Activated gamma-delta T cell treated with Interleukin-2 at 50 U/mL for 16 hours (primary cell): Measurements from ENCODE around the gene TMEM145.

Source experiments
- DNase-seq: peaks from one replicate; pipeline ENCODE4 v3.0.0-alpha.2; 2020

Gene TMEM145

DNA sequence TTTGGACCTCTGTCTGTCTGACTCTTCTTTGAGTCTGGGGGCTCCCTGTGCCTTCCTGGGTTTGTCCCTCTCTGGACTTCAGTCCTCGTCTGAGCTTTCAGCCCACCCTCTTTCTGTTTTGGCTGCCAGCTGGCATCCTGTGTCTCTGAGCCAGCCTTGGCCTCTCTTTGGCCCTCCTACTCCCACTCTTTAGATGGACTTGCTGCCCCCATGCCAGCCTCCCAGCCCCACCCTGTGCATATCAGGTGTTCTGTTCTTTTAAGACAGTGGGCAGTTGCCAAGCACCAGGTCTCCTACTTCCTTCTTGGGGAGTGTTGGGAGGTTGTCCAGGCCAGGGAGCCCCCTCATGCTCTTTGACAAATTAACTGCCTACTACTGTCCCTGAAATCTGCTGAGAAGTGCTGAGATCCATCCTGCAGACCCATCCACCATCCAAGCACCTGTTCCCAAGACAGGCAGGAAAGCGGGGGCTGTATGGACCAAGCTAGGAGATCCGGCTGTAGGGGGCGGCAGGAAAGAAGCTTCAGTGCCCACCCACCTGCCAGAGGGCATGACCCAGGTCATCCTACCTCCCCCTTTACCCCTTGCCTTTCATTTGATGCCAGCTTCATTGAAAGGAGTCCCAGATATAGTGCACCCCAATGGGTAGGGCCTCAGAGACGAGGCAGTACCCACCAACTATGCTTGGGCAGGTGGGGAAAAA, 34.5 kb upstream of the TMEM145 start:
- no peak for DNase-seq

DNA sequence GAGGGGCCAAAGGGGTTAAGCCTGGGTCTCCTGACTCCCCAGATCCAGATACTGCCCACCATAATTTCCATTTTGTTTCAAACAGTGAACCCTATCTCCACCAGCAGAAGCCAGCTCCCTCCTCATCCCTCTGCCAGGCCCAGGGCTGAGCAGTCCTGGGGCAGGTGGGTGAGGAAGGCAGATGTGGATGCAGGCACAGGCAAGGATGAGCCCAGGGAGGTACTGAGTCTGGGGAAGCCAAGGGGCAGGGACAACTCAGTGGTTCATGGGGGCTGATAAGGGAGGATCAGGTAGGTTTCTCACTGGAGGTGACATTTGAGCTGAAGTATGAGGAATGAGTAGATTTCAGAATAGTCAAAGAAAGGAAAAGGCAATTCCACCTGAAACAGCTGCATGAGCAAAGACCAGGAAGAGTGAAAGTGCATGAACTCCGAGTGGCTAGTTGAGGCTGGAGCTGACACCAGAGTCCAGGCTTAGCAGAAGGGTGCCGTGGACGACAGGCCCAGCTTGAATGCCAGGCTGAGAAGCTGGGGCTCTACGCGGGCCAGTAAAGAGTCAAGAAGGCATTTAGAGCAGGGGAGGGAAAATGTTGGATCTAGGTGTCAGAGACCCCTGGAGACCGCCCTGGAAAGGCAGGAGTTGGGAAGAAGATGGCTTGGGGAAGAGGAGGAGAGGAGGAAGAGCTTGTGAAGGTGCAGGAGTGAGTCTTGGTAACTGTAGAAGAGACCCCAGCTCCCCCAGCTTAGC, 33.8 kb upstream of the TMEM145 start:
- DNase-seq = no peak

DNA sequence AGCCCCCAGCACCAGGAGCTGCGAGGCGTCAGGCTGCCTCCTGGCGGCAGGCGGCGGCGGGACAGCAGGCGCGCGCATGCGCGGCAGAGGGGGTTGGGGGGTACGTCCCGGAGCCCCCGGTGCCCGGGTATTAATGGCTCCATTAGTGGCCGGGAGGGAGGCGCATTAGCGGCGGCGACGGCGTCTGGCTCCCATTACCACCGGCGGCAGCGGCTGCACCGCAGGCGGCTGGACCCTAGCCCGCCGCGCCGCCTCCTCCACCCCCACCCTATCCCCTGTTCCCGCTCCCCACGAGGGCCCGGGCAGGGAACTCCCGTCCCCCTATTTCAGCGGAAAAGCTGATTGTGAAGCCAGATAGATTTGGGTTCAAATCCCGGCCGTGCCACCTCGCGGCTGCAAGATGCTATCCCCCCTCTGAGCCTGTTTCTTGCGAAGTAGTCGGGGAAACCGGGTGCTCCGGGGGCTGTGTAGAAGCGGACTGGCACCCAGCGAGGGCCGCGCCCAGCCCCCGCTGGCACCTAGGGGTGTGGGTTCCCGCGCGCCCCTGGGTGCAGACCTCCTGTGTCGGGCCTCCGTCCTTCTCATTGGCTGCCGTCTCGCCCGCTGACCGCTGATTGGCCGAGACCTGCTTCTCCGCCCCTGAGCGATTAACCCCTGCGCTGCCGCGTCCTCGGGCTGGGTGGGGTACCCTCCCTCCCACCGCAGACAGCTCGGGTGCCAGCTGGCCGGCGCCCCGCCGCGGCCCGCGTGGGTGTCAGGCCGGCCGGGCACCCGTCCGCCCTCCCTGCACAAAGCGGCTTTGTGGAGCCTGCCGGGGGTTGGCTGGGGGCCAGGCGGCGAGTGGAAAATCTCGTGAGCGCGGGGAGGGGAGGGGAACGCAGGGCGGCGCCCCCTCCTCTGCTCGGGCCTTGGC, 33.0 kb upstream of the TMEM145 start:
- DNase-seq = peak; percentile 79

DNA sequence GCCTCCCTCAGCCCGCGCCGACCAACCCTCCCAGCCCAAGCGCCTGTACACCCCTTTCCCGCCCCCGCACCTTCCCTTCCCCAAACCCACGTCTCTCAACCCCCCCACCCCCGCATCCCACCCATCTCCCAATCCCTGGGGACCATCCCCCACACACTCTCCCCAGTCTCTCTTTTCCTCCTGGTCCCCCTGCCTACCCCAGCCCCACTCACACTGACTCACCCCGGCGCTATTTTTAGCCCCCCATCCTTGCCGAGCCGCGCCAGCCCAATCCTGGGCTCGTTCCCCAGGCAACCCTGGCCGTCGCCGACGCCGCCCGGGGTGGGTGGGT, 32.3 kb upstream of the TMEM145 start:
- DNase-seq = no peak

DNA sequence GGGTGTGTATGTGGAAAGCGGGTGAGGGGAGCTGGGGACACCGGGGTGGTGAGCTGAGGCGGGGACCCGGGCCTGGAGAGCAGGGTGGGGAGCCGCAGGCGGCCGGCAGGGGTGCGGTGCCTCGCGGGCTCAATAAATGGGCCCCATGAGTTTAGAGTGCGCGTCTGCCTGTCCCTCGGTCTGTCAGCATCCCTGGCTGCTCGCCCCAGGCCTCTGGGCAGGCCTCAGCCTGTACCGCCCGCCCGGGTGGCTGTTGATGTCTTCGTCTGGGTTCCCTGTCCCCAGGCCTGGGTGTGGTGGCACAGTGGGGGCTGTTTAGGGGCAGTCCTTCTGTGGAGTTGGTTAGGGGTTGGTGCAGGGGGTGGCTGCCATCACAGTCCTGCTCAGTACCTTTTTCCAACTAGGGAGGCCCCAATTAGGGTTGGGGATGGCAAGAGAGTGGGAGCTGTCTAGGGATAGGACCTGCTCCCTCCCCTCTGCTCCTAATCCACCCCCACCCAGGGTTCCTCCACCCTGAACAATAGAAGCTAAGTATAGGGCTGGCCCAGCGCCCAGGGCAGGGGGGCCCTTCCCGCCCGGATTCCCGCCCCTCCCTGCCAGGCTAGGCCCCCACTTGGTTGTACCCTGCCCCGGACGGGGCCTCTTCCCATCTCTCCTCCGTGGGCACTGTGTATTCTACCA, 31.8 kb upstream of the TMEM145 start:
- no peak for DNase-seq

DNA sequence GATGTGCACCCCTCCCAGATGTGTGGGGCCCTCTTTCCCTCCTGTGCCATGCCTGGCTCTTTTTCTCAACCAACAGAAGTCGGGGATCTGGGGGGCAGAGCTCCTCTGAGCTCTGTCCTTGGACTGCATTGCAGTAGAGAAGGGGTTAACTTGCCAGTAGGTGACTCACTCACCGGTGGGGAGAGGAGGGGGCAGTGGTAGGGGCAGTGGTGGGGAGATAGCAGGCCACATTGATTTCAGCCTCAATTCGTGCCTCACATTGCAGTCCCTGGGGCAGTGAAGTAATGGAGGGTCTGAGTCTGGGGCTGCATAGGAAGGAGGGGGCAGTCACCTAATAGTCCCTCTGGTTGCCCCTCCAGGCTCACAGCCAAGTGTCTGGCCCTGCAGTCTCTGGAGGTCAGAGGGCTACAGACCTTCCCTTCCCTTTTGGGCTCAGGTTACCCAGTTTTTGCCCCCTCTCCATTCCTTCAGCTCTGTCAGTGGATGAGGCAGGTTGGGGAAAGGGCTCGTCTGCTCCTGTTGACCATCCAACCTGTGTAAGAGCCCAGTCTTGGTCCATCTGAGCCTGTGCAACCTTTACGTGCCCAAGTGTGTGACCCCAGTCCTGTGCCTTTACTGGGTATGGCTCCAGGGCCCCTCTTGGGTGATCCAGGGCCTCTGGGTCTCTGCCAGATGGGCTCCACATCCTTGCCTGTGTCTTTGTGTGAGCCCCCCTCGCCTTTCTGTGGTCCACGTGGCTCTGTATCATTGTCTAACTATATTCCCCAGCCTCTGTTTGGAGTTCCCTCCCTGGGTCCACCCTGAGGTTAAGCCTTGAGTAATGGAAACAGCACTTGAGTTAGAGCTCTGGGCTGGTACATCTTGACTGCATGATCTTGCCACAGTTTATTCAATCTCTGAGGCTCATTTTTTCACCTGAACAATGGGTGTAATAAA, 31.0 kb upstream of the TMEM145 start:
- DNase-seq = no peak

DNA sequence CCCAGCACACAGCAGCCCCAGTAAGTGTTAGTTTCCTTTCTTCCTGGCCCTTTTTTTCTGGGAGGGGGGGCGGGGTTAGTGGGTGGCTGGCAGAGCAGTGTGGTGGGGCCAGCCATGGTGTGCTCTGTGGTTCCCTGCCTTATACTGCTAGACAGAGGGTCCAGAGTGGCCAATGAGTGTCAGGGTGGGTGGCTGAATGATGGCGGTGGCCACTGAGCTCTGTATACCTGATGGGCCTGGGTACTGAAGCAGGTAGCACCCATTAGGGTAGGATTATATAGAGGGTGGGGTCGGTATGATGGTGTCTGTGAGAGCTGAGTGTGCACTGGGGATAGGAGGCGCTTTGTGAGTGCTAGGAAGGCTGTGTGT, 30.3 kb upstream of the TMEM145 start:
- no peak for DNase-seq

DNA sequence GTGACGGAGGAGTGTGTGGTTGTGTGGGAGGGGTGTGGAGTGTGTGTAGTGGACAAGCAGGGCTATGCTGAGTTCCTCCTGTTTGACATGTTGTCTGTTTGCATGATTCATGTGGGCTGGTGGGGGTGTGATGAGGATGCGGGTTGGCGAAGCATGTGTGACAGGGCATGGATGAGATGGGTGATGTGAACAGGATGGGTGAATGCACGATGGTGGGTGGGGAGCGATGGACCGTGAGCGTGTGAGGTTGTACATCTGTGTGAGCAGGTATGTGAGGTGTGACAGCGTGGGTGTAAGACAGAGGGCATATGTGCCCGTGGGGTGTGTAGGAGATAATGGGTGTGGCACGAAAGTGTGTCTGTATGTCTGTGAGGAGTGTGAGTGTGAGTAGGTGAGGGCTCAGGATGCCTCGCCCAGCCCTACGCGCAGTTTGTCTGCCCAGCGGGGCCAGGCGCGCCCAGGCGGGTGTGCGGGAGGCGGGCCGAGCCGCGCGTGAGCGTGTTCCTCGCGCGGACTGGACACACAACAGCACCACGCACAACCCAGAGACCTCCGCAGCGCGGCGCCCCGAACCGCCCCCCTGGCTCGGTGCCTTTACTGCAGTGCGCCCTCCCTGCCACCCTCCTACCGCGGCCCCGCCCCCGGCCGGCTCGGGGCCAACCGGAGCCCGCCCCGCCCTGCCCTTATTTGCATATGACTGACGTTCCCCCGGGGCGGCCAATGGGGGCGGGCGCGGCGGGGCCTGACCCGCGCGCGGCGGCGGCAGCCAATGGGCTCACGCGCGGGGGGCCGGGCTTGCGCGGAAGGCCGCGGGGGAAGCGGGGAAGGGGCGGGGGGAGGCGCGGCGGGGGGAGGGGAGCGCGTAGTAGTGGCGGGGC, 29.7 kb upstream of the TMEM145 start:
- peak; percentile 96 for DNase-seq

DNA sequence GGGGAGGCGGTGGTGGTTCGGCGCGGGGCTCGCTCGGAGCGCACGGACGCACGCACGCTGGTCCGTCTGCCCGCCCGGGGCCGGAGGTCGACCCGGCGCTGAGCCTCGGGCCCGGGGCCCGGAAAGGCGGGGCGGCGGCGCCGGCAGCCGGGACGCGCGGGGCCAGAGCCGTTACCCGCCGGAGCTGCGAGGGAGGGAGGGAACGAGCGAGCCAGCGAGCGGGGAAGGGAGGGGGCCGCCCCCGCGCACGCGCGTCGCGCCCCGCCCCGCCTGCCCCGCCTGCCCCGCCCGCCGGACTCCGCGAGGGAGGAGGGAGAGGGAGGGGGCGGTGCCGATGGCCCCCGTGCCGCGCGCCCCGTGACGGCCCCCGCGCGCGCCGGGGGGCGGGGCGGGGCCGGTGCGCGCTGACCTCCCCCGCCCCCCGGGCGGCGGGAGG, 29.0 kb upstream of the TMEM145 start:
- DNase-seq = peak; percentile 68

DNA sequence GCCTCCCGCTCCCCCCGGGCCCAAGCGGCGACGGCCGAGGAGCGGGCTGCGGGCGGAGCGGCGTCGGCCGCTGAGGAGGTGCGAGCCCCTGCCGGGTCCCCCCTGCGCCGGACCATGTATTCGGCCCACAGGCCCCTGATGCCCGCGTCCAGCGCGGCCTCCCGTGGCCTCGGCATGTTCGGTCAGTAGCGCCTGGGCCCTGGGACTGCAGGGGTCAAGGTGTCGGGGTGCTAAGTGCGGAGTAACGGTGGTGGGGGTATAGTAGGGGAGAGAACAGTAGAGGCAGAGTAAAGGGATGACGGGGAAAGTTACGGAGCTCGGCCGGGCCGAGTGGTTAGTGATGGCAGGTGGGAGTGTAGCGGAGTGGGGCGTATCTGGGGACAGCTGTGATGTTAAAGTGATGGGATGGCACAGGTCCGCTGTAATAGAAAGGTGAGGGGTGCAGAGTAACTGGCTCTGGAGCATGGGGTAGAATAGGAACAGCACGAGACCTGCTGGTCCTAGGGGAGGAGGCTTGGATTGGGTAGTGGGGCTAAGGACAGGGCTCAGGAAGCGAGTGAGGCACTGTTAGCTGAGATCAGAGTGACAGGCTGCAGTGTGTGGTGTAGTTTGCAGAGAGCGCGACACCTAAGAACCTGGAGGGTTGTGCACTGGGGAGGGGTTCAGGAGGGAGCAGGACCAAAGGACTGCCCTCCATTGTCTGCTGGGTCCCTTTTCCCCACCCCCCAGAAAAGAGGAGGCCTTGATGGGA, 28.3 kb upstream of the TMEM145 start:
- DNase-seq = no peak

DNA sequence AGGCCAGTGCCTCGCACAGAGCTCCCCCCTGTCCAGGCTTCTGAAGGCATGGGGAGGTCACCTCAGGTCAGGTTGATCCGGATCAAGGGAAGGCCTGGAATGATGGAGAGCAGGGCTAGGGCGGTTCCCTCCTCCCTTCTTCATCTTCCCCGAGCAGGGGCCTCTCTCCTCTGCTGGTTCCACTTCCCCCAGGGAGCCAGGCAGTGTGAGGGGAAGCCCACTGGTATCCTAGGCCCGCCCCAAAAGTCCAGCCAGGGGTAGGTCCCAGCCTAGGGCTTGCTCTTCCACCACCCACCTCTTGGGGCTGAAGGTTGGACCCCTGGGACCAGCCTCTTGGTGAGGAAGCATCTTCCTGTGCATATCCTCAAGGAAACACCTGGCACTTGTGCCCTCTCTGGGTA, 27.6 kb upstream of the TMEM145 start:
- no peak for DNase-seq

DNA sequence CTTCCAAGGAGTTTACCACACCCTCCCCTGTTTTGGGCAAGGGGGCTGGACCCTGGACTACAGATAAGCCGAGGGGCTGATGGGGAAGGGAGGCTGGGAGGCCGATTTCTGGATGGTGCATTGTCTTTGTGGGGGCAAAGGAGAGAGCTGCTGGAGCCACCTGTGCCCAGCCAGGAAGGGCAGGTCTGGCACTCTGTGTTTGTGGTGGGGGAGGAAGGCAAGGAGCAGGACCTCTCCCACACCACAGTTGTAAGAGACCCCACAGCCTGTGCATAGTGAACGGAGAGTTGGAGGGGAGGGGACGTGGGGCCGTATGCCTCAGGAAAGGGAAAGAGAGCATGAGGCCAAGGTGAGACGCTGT, 27.1 kb upstream of the TMEM145 start:
- DNase-seq = no peak

DNA sequence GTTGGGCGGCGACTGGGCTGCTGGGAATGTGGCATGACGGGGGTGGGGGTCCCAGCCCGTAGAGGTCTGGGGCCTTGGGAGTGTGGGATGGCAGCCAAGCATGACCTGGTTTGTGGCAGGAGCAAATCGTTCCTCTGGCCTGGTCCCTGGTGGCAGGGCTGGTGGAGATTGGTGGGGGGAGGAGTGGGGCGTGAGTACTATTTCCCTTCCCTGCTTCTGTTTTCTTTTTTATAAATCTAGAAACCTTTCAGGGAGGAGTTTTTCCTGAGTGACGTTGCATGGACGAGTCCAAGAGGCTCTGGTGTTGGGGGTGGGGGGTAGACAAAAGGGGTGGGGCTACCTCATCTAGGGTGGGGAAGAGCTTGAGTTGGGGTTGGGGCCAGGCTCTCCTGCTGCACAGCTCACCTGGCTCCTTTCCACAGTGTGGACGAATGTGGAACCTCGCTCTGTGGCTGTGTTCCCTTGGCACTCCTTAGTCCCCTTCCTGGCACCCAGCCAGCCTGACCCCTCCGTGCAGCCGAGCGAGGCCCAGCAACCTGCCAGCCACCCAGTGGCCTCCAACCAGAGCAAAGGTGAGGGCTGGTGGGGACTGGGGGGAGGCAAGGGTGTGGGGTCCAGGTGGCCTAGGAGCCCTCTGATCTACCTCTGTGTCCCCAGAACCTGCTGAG, 26.6 kb upstream of the TMEM145 start:
- DNase-seq = no peak

DNA sequence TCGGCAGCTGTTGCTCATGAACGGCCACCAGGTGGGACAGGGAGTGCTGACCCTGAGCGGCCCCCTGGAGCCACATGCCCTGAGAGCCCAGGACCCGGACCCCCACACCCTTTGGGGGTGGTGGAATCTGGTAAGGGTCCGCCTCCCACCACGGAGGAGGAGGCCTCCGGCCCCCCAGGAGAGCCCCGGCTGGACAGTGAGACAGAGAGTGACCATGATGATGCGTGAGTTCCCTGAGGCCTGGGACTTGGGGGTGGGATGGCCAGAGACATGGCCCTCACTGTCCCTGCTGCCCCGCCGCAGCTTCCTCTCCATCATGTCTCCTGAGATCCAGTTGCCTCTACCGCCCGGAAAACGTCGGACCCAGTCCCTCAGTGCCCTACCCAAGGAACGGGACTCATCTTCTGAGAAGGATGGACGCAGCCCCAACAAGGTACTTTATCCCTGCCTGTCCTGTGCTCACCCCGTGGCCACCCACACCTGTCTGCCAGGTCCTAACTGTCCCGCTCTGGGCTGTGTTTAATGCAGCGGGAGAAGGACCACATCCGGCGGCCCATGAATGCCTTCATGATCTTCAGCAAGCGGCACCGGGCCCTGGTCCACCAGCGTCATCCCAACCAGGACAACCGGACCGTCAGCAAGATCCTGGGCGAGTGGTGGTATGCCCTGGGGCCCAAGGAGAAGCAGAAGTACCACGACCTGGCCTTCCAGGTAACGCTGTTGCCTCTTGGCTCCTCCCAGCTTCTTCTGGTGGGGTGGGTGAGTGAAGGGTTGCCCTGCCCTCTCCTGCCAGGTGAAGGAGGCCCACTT, 25.9 kb upstream of the TMEM145 start:
- no peak for DNase-seq

DNA sequence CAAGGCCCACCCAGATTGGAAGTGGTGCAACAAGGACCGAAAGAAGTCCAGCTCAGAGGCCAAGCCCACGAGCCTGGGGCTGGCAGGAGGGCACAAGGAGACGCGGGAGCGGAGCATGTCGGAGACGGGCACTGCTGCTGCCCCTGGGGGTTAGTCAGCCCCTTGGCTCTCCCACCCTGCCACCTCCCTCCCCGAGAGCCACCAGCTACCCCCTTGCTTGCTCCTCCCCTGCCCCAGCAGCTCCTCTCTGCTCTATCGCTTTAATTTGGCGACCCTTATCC, 25.3 kb upstream of the TMEM145 start:
- no peak for DNase-seq

DNA sequence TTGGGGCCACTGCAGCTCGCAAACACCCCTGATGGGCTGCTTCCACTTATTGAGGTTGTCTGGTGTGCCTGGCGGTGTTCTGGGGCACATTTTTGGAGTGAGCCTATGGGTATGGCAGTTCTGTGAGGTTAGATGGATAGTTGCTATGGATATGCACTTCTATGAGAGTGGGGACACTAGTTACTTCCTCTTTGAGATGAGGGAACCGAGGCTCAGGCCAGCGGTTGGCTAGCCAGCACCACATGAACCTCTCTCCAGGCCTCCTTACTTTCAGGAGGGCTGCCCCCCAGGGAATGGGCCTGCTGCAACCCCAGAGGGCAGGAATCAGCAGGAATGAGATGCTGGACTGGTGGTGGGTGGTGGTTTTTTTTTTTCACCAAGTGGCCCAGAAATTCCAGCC, 24.7 kb upstream of the TMEM145 start:
- DNase-seq = no peak

DNA sequence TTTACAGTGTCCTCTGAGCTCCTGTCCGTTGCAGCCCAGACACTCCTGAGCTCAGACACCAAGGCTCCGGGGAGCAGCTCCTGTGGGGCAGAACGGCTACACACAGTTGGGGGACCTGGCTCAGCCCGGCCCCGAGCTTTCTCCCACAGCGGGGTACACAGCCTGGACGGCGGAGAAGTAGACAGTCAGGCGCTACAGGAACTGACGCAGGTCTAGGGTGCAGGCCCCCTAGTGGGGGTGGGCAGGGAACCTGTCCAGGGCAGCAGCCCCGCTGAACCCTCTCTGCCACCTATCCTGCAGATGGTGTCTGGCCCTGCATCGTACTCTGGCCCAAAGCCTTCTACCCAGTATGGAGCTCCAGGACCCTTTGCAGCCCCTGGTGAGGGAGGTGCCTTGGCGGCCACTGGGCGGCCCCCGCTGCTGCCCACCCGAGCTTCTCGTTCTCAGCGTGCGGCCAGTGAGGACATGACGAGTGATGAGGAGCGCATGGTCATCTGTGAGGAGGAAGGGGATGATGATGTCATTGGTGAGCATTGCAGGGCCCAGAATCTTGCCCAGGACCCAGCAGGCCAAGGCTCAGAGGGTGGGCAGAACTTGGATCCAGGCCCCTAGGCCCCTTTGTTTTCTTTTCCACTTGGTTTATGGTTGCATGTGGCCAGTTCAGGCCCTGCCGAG, 24.1 kb upstream of the TMEM145 start:
- no peak for DNase-seq

DNA sequence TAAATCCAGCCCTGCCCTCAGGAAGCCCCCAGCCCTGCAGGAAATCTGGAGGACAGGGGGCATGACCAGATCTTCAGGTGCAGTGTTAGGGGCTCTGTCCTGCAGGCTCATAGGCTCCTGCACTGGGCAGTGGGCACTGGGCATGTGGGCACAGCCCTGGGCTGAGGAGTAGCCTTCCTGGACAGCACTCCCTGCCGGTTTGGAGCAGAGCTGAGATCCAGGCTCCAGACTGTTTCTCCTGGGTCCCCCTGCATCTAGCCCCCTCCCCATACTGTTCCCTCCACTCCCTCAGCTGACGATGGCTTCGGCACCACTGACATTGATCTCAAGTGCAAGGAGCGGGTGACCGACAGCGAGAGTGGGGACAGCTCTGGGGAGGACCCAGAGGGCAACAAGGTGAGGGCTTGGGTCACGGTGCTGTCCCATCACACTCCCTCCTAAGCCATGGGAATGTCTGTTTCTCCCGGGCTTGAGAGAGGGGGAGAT, 23.5 kb upstream of the TMEM145 start:
- no peak for DNase-seq
